DOHH2 (cell line): ENCODE measurements around the gene DDX59.

Source experiments
- H3F3A ChIP-seq: fragments of 200-600 bp; sonication (generic), shearing (Covaris generic); 2 replicates; pipeline ENCODE4 v1.6.0; 2016; ENCODE audit warnings: antibody characterized with exemption, mild to moderate bottlenecking; ENCODE audit not compliant: control insufficient read depth, insufficient read depth
- H3K27ac ChIP-seq: fragments of 200-600 bp; sonication (generic); 2 replicates; pipeline ENCODE4 v1.5.1; 2014; ENCODE audit warnings: low read depth, mild to moderate bottlenecking, low read length, moderate library complexity
- H3K27me3 ChIP-seq: fragments of 200-600 bp; sonication (generic); 2 replicates; pipeline ENCODE4 v1.6.1; 2014; ENCODE audit warnings: mild to moderate bottlenecking, low read length, mixed read lengths; ENCODE audit not compliant: control insufficient read depth
- H3K36me3 ChIP-seq: fragments of 200-600 bp; sonication (generic); 2 replicates; pipeline ENCODE4 v1.6.1; 2014; ENCODE audit warnings: mild to moderate bottlenecking, low read length, moderate library complexity, mixed read lengths; ENCODE audit not compliant: control insufficient read depth
- H3K4me1 ChIP-seq: fragments of 200-600 bp; sonication (generic); 2 replicates; pipeline ENCODE4 v1.6.1; 2014; ENCODE audit warnings: mild to moderate bottlenecking, low read length, mixed read lengths; ENCODE audit not compliant: control insufficient read depth
- H3K4me2 ChIP-seq: fragments of 200-600 bp; sonication (generic); 2 replicates; pipeline ENCODE4 v1.6.0; 2014; ENCODE audit warnings: mild to moderate bottlenecking, low read length, moderate library complexity
- H3K4me3 ChIP-seq: fragments of 200-600 bp; sonication (generic); 2 replicates; pipeline ENCODE4 v1.5.1; 2014; ENCODE audit warnings: mild to moderate bottlenecking, low read length, mixed read lengths
- H3K79me2 ChIP-seq: fragments of 200-600 bp; sonication (generic); 2 replicates; pipeline ENCODE4 v1.6.1; 2014; ENCODE audit warnings: mild to moderate bottlenecking, low read length, mixed read lengths; ENCODE audit not compliant: control insufficient read depth
- H3K9me2 ChIP-seq: fragments of 200-600 bp; sonication (generic); replicated peaks from 2 replicates; pipeline ENCODE4 v1.6.1; 2014; ENCODE audit warnings: mild to moderate bottlenecking, low read length, mixed read lengths; ENCODE audit not compliant: control insufficient read depth
- H3K9me3 ChIP-seq: fragments of 200-600 bp; sonication (generic); 2 replicates; pipeline ENCODE4 v1.6.1; 2014; ENCODE audit warnings: antibody characterized with exemption, low read length, mixed read lengths; ENCODE audit not compliant: control insufficient read depth, insufficient read depth
- H4K20me1 ChIP-seq: fragments of 200-600 bp; sonication (generic); 2 replicates; pipeline ENCODE4 v1.6.0; 2014; ENCODE audit warnings: low read depth, mild to moderate bottlenecking, antibody characterized with exemption, low read length, moderate library complexity; ENCODE audit not compliant: control insufficient read depth, insufficient read depth
- CTCF ChIP-seq: fragments of 200-600 bp; sonication (generic); IDR thresholded peaks from one replicate; pipeline ENCODE4 v1.5.1; 2014; ENCODE audit warnings: antibody characterized with exemption, mild to moderate bottlenecking, low read depth, low read length; ENCODE audit not compliant: poor library complexity, severe bottlenecking
- EZH2phosphoT487 ChIP-seq: fragments of 200-600 bp; sonication (generic); IDR thresholded peaks from 2 replicates; pipeline ENCODE4 v1.6.1; 2017; ENCODE audit warnings: borderline replicate concordance, mild to moderate bottlenecking, antibody characterized with exemption, low read length, moderate library complexity, mixed read lengths

Gene DDX59

GRCh38 chr1:200669314-200670241 is at the start of gene DDX59:
Gene DDX59, minus strand, starts transcription at chr1:200669907. Its CDS starts 3,167 bp downstream, at chr1:200666740.
- Histone ChIP-seq H3K27me3 (no peaks in the 10 kb centered on the region), H3K4me2 (peak within 1 kb of the TSS; percentile 71), H3K27ac (peak within 1 kb of the TSS; percentile 86), H3F3A (0 out of 2 replicates have a peak, but pooled peaks cover 2% of the 10 kb centered on the region), H3K79me2 (peaks cover 23% of the 10 kb centered on the region), H3K4me3 (peak within 1 kb of the TSS; percentile 89), H3K9me2 (no peaks in the 10 kb centered on the region), H4K20me1 (no peaks in the 10 kb centered on the region), H3K36me3 (peaks cover 15% of the 10 kb centered on the region), H3K9me3 (no peaks in the 10 kb centered on the region), H3K4me1 (peaks cover 18% of the 10 kb centered on the region)
- TF ChIP-seq EZH2phosphoT487 (no peak), CTCF (no peak)

GRCh38 chr1:200714504-200715187 is 44.9 kb upstream of the DDX59 start:
- H3F3A ChIP-seq, result no peaks in the 10 kb centered on the region
- no peak overlapping the region for H3K4me2 ChIP-seq
- H3K79me2 ChIP-seq, result no peaks in the 10 kb centered on the region
- H3K9me3 ChIP-seq, result no peaks in the 10 kb centered on the region
- no peak overlapping the region for H3K27ac ChIP-seq
- no peaks in the 10 kb centered on the region for H4K20me1 ChIP-seq
- H3K27me3 ChIP-seq, result peaks cover 9% of the 10 kb centered on the region
- H3K9me2 ChIP-seq, result no peaks in the 10 kb centered on the region
- TF ChIP-seq CTCF, result no peak
- no peak for TF ChIP-seq EZH2phosphoT487
- no peaks in the 10 kb centered on the region for H3K36me3 ChIP-seq
- no peaks in the 10 kb centered on the region for H3K4me1 ChIP-seq
- H3K4me3 ChIP-seq, result no peak overlapping the region

- H3K4me2 ChIP-seq, result no peak overlapping the region
- no peak overlapping the region for H3K27ac ChIP-seq
- H3K9me3 ChIP-seq, result no peaks in the 10 kb centered on the region
- no peaks in the 10 kb centered on the region for H4K20me1 ChIP-seq
- TF ChIP-seq EZH2phosphoT487 (no peak), CTCF (no peak)
- H3K4me1 ChIP-seq, result no peaks in the 10 kb centered on the region
- H3K4me3 ChIP-seq, result no peak overlapping the region
- no peaks in the 10 kb centered on the region for H3K36me3 ChIP-seq
- H3K79me2 ChIP-seq, result no peaks in the 10 kb centered on the region
- no peaks in the 10 kb centered on the region for H3K9me2 ChIP-seq
- H3F3A ChIP-seq, result no peaks in the 10 kb centered on the region
- no peaks in the 10 kb centered on the region; the same call in 1 of the 2 replicates for H3K27me3 ChIP-seq
Observed at GRCh38 chr1:200710166-200710565, 40.5 kb upstream of the DDX59 start.
